ENCODE data around the gene GINS2. TPM values are rescaled to one million over a fixed set of nuclear protein-coding genes. Genes with fewer than 3 reads are reported as not detected.

The GINS2 gene
- total and polyA plus RNA-seq, 2 of the 4 experiments (the other 2 are of a cell fraction): 12.0 to 13.4 TPM

GRCh38 chr16:85660843-85661739, 27.7 kb downstream of the GINS2 start:
- no TSS peak for BruUV-seq (replicated peaks)
- H4K8ac ChIP-seq (ENCODE audit: low read depth in 2 of 2, low read length in 2 of 2): no peak overlapping the region
- H2BK5ac ChIP-seq (ENCODE audit: low read depth, low read length, poor library complexity, severe bottlenecking): no peak overlapping the region
- no peaks in the 10 kb centered on the region for H3K9me3 ChIP-seq (ENCODE audit: control insufficient read depth, insufficient read depth, low read length)
- no peak overlapping the region for H2BK120ac ChIP-seq (ENCODE audit: low read depth, low read length)
- intact Hi-C loops (cut with micrococcal nuclease): no loop called here
- no peak overlapping the region for H4K5ac ChIP-seq (ENCODE audit: low read depth, low read length)
- WGBS, 2 experiments (ENCODE audit: extremely low coverage in 2 of 2, insufficient read length in 1 of 2): 94% methylated on average over 24 of the region's 42 CpGs; no CpG with 5 or more reads in 1 of the 2 experiments
- no peak overlapping the region for H3K4me3 ChIP-seq (ENCODE audit: insufficient read depth, low read depth, low read length)
- ATAC-seq (ENCODE audit: low read depth) (no peak), DNase-seq (no peak)
- no peak overlapping the region for H3K4me2 ChIP-seq (ENCODE audit: low read depth, low read length)
- no peak overlapping the region for H3K9ac ChIP-seq (ENCODE audit: low read depth, low read length)
- H3K4ac ChIP-seq (ENCODE audit: low read depth, low read length): no peak overlapping the region
- in situ Hi-C loops (cut with MboI; ENCODE audit: low sequenced_read_pairs): no loop called here
- H3K79me1 ChIP-seq (ENCODE audit: low read depth in 1 of 2, low read length in 2 of 2): peaks cover 2 to 12% of the 10 kb centered on the region in 2 experiments; a peak in 2 of 4 replicates
- dilution Hi-C loops (cut with HindIII; ENCODE audit: low sequenced_read_pairs, unreplicated experiment): no loop called here
- H4K91ac ChIP-seq (ENCODE audit: insufficient read depth, low read depth, low read length): no peak overlapping the region
- peaks cover 3% of the 10 kb centered on the region; the same call in 1 of the 2 replicates for H3K9me1 ChIP-seq (ENCODE audit: insufficient read depth, low read length)
- no peak overlapping the region for H2BK20ac ChIP-seq (ENCODE audit: low read depth, low read length)
- no peaks in the 10 kb centered on the region for H3K27me3 ChIP-seq (ENCODE audit: control insufficient read depth, insufficient read depth, low read length)
- POLR2A ChIA-PET (ENCODE audit: unreplicated experiment): no interaction called here
- H2BK15ac ChIP-seq (ENCODE audit: low read depth, low read length): no peak overlapping the region
- no peak overlapping the region for H3K18ac ChIP-seq (ENCODE audit: low read depth, low read length)
- no peak overlapping the region for H2AFZ ChIP-seq (replicated peaks; ENCODE audit: low read length, poor library complexity)
- CTCF ChIA-PET: no interaction called here
- H4K20me1 ChIP-seq (ENCODE audit: insufficient read depth, low read length): peaks cover 9% of the 10 kb centered on the region
- H3K14ac ChIP-seq (replicated peaks; ENCODE audit: low read depth, low read length): no peak overlapping the region
- H3K4me1 ChIP-seq (ENCODE audit: control insufficient read depth, insufficient read depth, low read length): no peaks in the 10 kb centered on the region; the same call in 1 of the 2 replicates
- H3K56ac ChIP-seq (ENCODE audit: extremely low read depth, insufficient read depth, low read length): no peak overlapping the region
- no peak overlapping the region for H2AK9ac ChIP-seq (replicated peaks; ENCODE audit: low read depth, low read length, poor library complexity)
- no peak overlapping the region for H3K27ac ChIP-seq (ENCODE audit: insufficient read depth, low read length)
- peaks cover 83% of the 10 kb centered on the region for H3K36me3 ChIP-seq (ENCODE audit: control insufficient read depth, insufficient read depth, low read length)
- H2AK5ac ChIP-seq (ENCODE audit: low read depth, low read length): no peak overlapping the region
- no peak overlapping the region for H3K23ac ChIP-seq (ENCODE audit: low read depth, low read length)
- TF ChIP-seq RCOR1 (IDR thresholded peaks at IDR 0.05; ENCODE audit: insufficient replicate concordance, low read length) (no peak), BHLHE40 (IDR thresholded peaks at IDR 0.05; ENCODE audit: low read depth, low read length) (no peak), ELK1 (IDR thresholded peaks at IDR 0.05; ENCODE audit: borderline replicate concordance, low read depth, low read length) (no peak), POLR2A (IDR thresholded peaks at IDR 0.05; ENCODE audit: low read depth, low read length) (no peak), CEBPB (IDR thresholded peaks at IDR 0.05; ENCODE audit: low read depth, low read length) (no peak), CHD1 (IDR thresholded peaks at IDR 0.05; ENCODE audit: low read depth, low read length) (no peak), FOS (IDR thresholded peaks at IDR 0.05; ENCODE audit: low read depth, low read length) (no peak), MXI1 (IDR thresholded peaks at IDR 0.05; ENCODE audit: borderline replicate concordance, low read depth, low read length) (no peak), RAD21 (IDR thresholded peaks at IDR 0.05; ENCODE audit: low read length) (no peak), MAFK (IDR thresholded peaks at IDR 0.05; ENCODE audit: low read depth, low read length) (no peak), USF2 (IDR thresholded peaks at IDR 0.05; ENCODE audit: low read depth, low read length) (no peak), MAZ (IDR thresholded peaks at IDR 0.05; ENCODE audit: borderline replicate concordance, low read depth, low read length) (no peak), RFX5 (IDR thresholded peaks at IDR 0.05; ENCODE audit: low read depth, low read length) (no peak), SMC3 (IDR thresholded peaks at IDR 0.05; ENCODE audit: low read depth, low read length) (no peak), NFE2L2 (IDR thresholded peaks at IDR 0.05; ENCODE audit: low read depth, low read length) (no peak)
